Common myeloid progenitor, CD34-positive (primary cell): ENCODE measurements around the gene CYP24A1.

Experiments used
- CTCF ChIA-PET: fragments of 350-600 bp; sonication (Branson Sonifier 250); formaldehyde crosslinking; loops from one replicate; lab custom pipeline; 2021; ENCODE audit warnings: antibody characterized with exemption; lab: Charles Lee
- POLR2A ChIA-PET: fragments of 350-600 bp; sonication (Branson Sonifier 250); formaldehyde crosslinking; loops from one replicate; lab custom pipeline; 2021; ENCODE audit warnings: antibody characterized with exemption; lab: Charles Lee
- DNase-seq, 3 donors: peaks; one replicate each; pipeline versions ENCODE4 v3.0.0 to v3.0.0-alpha.2; 2013
- H3K27ac ChIP-seq, 2 experiments: 1 replicate in 1 of 2; 2 replicates in 1 of 2; pipeline ENCODE4 v1.7.0; 2013; ENCODE audit warnings: inconsistent platforms in 2 of 2, low read length in 2 of 2, mild to moderate bottlenecking in 2 of 2, low read depth in 1 of 2, moderate library complexity in 1 of 2; ENCODE audit not compliant: severe bottlenecking in 2 of 2, insufficient read depth in 1 of 2, poor library complexity in 1 of 2
- H3K27me3 ChIP-seq, 5 experiments: replicated peaks in 2 of 5; 1 replicate in 3 of 5; 2 replicates in 2 of 5; pipeline versions ENCODE4 v1.6.1 to v1.7.0; 2013; ENCODE audit warnings: low read length in 4 of 5, mild to moderate bottlenecking in 2 of 5, moderate library complexity in 2 of 5, inconsistent platforms in 1 of 5; ENCODE audit not compliant: insufficient read depth in 5 of 5, control insufficient read depth in 4 of 5
- H3K36me3 ChIP-seq, 4 experiments: 1 replicate in 2 of 4; 2 replicates in 2 of 4; pipeline versions ENCODE4 v1.6.1 to v1.7.0; 2013; ENCODE audit warnings: low read length in 3 of 4, control low read depth in 1 of 4, mild to moderate bottlenecking in 1 of 4; ENCODE audit not compliant: control insufficient read depth in 4 of 4, insufficient read depth in 4 of 4
- H3K4me1 ChIP-seq, 4 experiments: 1 replicate in 3 of 4; 2 replicates in 1 of 4; pipeline versions ENCODE4 v1.6.1 to v1.7.1; 2013; ENCODE audit warnings: low read length in 3 of 4, mild to moderate bottlenecking in 3 of 4, control low read depth in 1 of 4, inconsistent platforms in 1 of 4, moderate library complexity in 1 of 4; ENCODE audit not compliant: control insufficient read depth in 4 of 4, insufficient read depth in 4 of 4; ENCODE audit errors: control extremely low read depth in 1 of 4
- H3K4me3 ChIP-seq, 7 experiments: 1 replicate in 4 of 7; 2 replicates in 3 of 7; pipeline versions ENCODE4 v1.5.1 to v1.7.0; 2013; ENCODE audit warnings: mild to moderate bottlenecking in 7 of 7, low read length in 6 of 7, moderate library complexity in 6 of 7, inconsistent platforms in 2 of 7, low read depth in 2 of 7, control low read depth in 1 of 7; ENCODE audit not compliant: insufficient read depth in 4 of 7, control insufficient read depth in 1 of 7; ENCODE audit errors: extremely low read depth in 1 of 7
- H3K9me3 ChIP-seq, 5 experiments: 1 replicate in 4 of 5; 2 replicates in 1 of 5; pipeline versions ENCODE4 v1.6.1 to v1.7.1; 2013; ENCODE audit warnings: low read length in 4 of 5, mild to moderate bottlenecking in 2 of 5, inconsistent platforms in 1 of 5, low read depth in 1 of 5, moderate library complexity in 1 of 5; ENCODE audit not compliant: control insufficient read depth in 4 of 5, insufficient read depth in 2 of 5; ENCODE audit errors: control extremely low read depth in 1 of 5
- WGBS: methylation state at CpG from one replicate; pipeline ENCODE4 v1.1.5; 2013; ENCODE audit not compliant: insufficient coverage; 5-methylcytosine and 5-hydroxymethylcytosine counted together

The CYP24A1 gene

GRCh38 chr20:54112221-54112884, 61.4 kb downstream of the CYP24A1 start:
- ChIA-PET POLR2A (no interaction called here), CTCF (interaction anchor here (1.2 to 1.5 kb wide), 3 partner anchors 8 to 85 kb away, joined by 3 to 4 read pairs (median 4); no protein-coding TSS in a partner anchor)
- no peak for DNase-seq
- H3K9me3 ChIP-seq, result peaks cover 0 to 3% (median 0%) of the 10 kb centered on the region in 5 experiments
- no peaks in the 10 kb centered on the region for H3K27me3 ChIP-seq
- peaks cover 0 to 4% (median 0%) of the 10 kb centered on the region in 4 experiments for H3K4me1 ChIP-seq
- 85% methylated on average over 4 of the region's 4 CpGs for WGBS
- H3K27ac ChIP-seq, result no peak overlapping the region
- no peaks in the 10 kb centered on the region for H3K36me3 ChIP-seq
- no peak overlapping the region for H3K4me3 ChIP-seq

- ChIA-PET CTCF (interaction anchor here (1.2 to 1.5 kb wide), 3 partner anchors 8 to 86 kb away, joined by 3 to 4 read pairs (median 4); no protein-coding TSS in a partner anchor), POLR2A (no interaction called here)
- H3K4me3 ChIP-seq, result no peak overlapping the region
- no peak overlapping the region for H3K27ac ChIP-seq
- H3K36me3 ChIP-seq, result no peaks in the 10 kb centered on the region
- H3K27me3 ChIP-seq, result no peaks in the 10 kb centered on the region
- peaks cover 0 to 4% (median 0%) of the 10 kb centered on the region in 4 experiments for H3K4me1 ChIP-seq
- H3K9me3 ChIP-seq, result peaks cover 0 to 3% (median 0%) of the 10 kb centered on the region in 5 experiments
- WGBS, result 100% methylated on average over 2 of the region's 2 CpGs
- no peak for DNase-seq
Measured at GRCh38 chr20:54111460-54111859, 62.3 kb downstream of the CYP24A1 start.

GRCh38 chr20:54110457-54110856, 63.3 kb downstream of the CYP24A1 start:
- Histone ChIP-seq H3K4me3 (no peak overlapping the region), H3K36me3 (no peaks in the 10 kb centered on the region), H3K4me1 (peaks cover 0 to 4% (median 0%) of the 10 kb centered on the region in 4 experiments), H3K27ac (no peak overlapping the region), H3K9me3 (peaks cover 0 to 3% (median 0%) of the 10 kb centered on the region in 5 experiments), H3K27me3 (no peaks in the 10 kb centered on the region)
- no peak for DNase-seq
- ChIA-PET CTCF (no interaction called here), POLR2A (no interaction called here)
- 100% methylated on average over 2 of the region's 3 CpGs for WGBS

- H3K36me3 ChIP-seq, result no peaks in the 10 kb centered on the region
- POLR2A ChIA-PET, result no interaction called here
- H3K4me3 ChIP-seq, result no peak overlapping the region
- H3K27me3 ChIP-seq, result no peaks in the 10 kb centered on the region
- DNase-seq, result no peak
- no peak overlapping the region for H3K27ac ChIP-seq
- H3K4me1 ChIP-seq, result peaks cover 0 to under 1% (median 0%) of the 10 kb centered on the region in 4 experiments
- CTCF ChIA-PET, result no interaction called here
- peaks cover 0 to 3% (median 0%) of the 10 kb centered on the region in 5 experiments for H3K9me3 ChIP-seq
Measured at GRCh38 chr20:54110041-54110440, 63.7 kb downstream of the CYP24A1 start.

GRCh38 chr20:54108817-54109216, 65.0 kb downstream of the CYP24A1 start:
- WGBS, result no CpG with 5 or more reads among the region's 1 CpG
- Histone ChIP-seq H3K9me3 (peaks cover 0 to 3% (median 0%) of the 10 kb centered on the region in 5 experiments), H3K36me3 (no peaks in the 10 kb centered on the region), H3K4me1 (no peaks in the 10 kb centered on the region), H3K27me3 (no peaks in the 10 kb centered on the region), H3K4me3 (no peak overlapping the region), H3K27ac (no peak overlapping the region)
- POLR2A ChIA-PET, result no interaction called here
- CTCF ChIA-PET, result no interaction called here
- no peak for DNase-seq

GRCh38 chr20:54108326-54108642, 65.5 kb downstream of the CYP24A1 start:
- DNase-seq, result no peak
- CTCF ChIA-PET, result no interaction called here
- H3K4me1 ChIP-seq, result no peaks in the 10 kb centered on the region
- H3K4me3 ChIP-seq, result no peak overlapping the region
- peaks cover 0 to 3% (median 0%) of the 10 kb centered on the region in 5 experiments for H3K9me3 ChIP-seq
- no peaks in the 10 kb centered on the region for H3K36me3 ChIP-seq
- no peak overlapping the region for H3K27ac ChIP-seq
- H3K27me3 ChIP-seq, result no peaks in the 10 kb centered on the region
- POLR2A ChIA-PET, result no interaction called here

GRCh38 chr20:54107600-54108325, 66.0 kb downstream of the CYP24A1 start:
- ChIA-PET POLR2A (no interaction called here), CTCF (interaction anchor here (1.2 to 5.6 kb wide), 3 partner anchors 8 to 92 kb away, joined by 5 to 57 read pairs (median 9); no protein-coding TSS in a partner anchor)
- no peaks in the 10 kb centered on the region for H3K4me1 ChIP-seq
- no peak overlapping the region for H3K27ac ChIP-seq
- H3K9me3 ChIP-seq, result peaks cover 0 to 3% (median 0%) of the 10 kb centered on the region in 5 experiments
- no peak overlapping the region for H3K4me3 ChIP-seq
- DNase-seq, result no peak
- WGBS, result 94% methylated on average over 5 of the region's 7 CpGs
- no peaks in the 10 kb centered on the region for H3K36me3 ChIP-seq
- H3K27me3 ChIP-seq, result no peaks in the 10 kb centered on the region
